Activated gamma-delta T cell (primary cell): ENCODE measurements around the gene KRTAP5-8.
"Not testable (repeated sequence)": the region's sequence is repeated elsewhere in the genome, so short reads cannot be mapped to it uniquely, and the experiment has no call there.

Source experiments
- DNase-seq: peaks from one replicate; lab custom pipeline; 2025; lab: John Stamatoyannopoulos, UW
- total RNA-seq, 2 donors: gene quantifications; one replicate each; lab custom pipeline; 2026; lab: John Stamatoyannopoulos, UW

The KRTAP5-8 gene
- 0 reads per million in 2 donors for total RNA-seq

GRCh38 chr11:71537977-71538665 lies at the start of gene KRTAP5-8:
Gene KRTAP5-8, plus strand, starts transcription at chr11:71538025. Its CDS starts 31 bp downstream, at chr11:71538056.
- not testable (repeated sequence) for DNase-seq

GRCh38 chr11:71488681-71489270 lies 49.0 kb upstream of the KRTAP5-8 start:
- no peak for DNase-seq

- DNase-seq: no peak
These were observed 48.3 kb upstream of the KRTAP5-8 start for GRCh38 chr11:71489311-71490043.

- DNase-seq: no peak
These were observed 47.6 kb upstream of the KRTAP5-8 start for GRCh38 chr11:71490044-71490730.

GRCh38 chr11:71490731-71491390 lies 47.0 kb upstream of the KRTAP5-8 start:
- DNase-seq: no peak

GRCh38 chr11:71491531-71491930 lies 46.3 kb upstream of the KRTAP5-8 start:
- DNase-seq: no peak

- DNase-seq: no peak
These were observed 45.9 kb upstream of the KRTAP5-8 start for GRCh38 chr11:71491940-71492339.

- no peak for DNase-seq
These were observed 42.3 kb upstream of the KRTAP5-8 start for GRCh38 chr11:71495286-71496230.

- no peak for DNase-seq
These were observed 41.4 kb upstream of the KRTAP5-8 start for GRCh38 chr11:71496421-71496820.

- DNase-seq: no peak
These were observed 39.7 kb upstream of the KRTAP5-8 start for GRCh38 chr11:71498091-71498490.

GRCh38 chr11:71499125-71499524 lies 38.7 kb upstream of the KRTAP5-8 start:
- no peak for DNase-seq

- no peak for DNase-seq
These were observed 38.3 kb upstream of the KRTAP5-8 start for GRCh38 chr11:71499546-71499945.

- no peak for DNase-seq
These were observed 37.2 kb upstream of the KRTAP5-8 start for GRCh38 chr11:71500601-71501021.

GRCh38 chr11:71501071-71501985 lies 36.5 kb upstream of the KRTAP5-8 start:
- no peak for DNase-seq

GRCh38 chr11:71502026-71502425 lies 35.8 kb upstream of the KRTAP5-8 start:
- DNase-seq: no peak

- no peak for DNase-seq
These were observed 34.9 kb upstream of the KRTAP5-8 start for GRCh38 chr11:71502871-71503435.

GRCh38 chr11:71504531-71504930 lies 33.3 kb upstream of the KRTAP5-8 start:
- no peak for DNase-seq

GRCh38 chr11:71505001-71505400 lies 32.8 kb upstream of the KRTAP5-8 start:
- no peak for DNase-seq

GRCh38 chr11:71505781-71506180 lies 32.0 kb upstream of the KRTAP5-8 start:
- no peak for DNase-seq
